Panc1 (cell line): ENCODE measurements around the gene NBR1. TPM values are rescaled to one million over a fixed set of nuclear protein-coding genes. Genes with fewer than 3 reads are reported as not detected.
"Not testable (repeated sequence)": the region's sequence is repeated elsewhere in the genome, so short reads cannot be mapped to it uniquely, and the experiment has no call there.

Experiments
- ATAC-seq: fragments of 200-7000 bp; cut with Tn5 transposase; 2 replicates; pipeline ENCODE4 v1.9.1; 2020; ENCODE audit warnings: mild to moderate bottlenecking, moderate library complexity
- BruUV-seq: library from RNA; stranded (reverse); fragments of 400-500 nt; replicated peaks from 2 replicates; lab custom pipeline; 2021; lab: Mats Ljungman, UMichigan
- CTCF ChIA-PET: fragments of 300-600 bp; sonication (Branson Sonifier 250); formaldehyde crosslinking; loops from one replicate; lab custom pipeline; 2022; ENCODE audit warnings: antibody characterized with exemption; lab: Charles Lee
- POLR2A ChIA-PET: fragments of 300-600 bp; sonication (Branson Sonifier 250); formaldehyde crosslinking; loops from one replicate; lab custom pipeline; 2022; ENCODE audit warnings: antibody characterized with exemption; lab: Charles Lee
- DNase-seq: peaks from one replicate; pipeline ENCODE4 v3.0.0-alpha.2; 2010; ENCODE audit warnings: low read depth, low spot score
- H3K27ac ChIP-seq: 2 replicates; pipeline ENCODE4 v1.5.1; 2011; ENCODE audit warnings: mild to moderate bottlenecking, low read length, inconsistent platforms
- H3K27me3 ChIP-seq: fragments of 200-500 bp; sonication (Bioruptor generic); 2 replicates; pipeline ENCODE4 v1.6.0; 2014; ENCODE audit warnings: low read length, inconsistent platforms; ENCODE audit not compliant: control insufficient read depth, insufficient read depth
- H3K36me3 ChIP-seq: fragments of 200-500 bp; sonication (Bioruptor generic); 2 replicates; pipeline ENCODE4 v1.5.1; 2014; ENCODE audit warnings: inconsistent platforms, mild to moderate bottlenecking, low read length, moderate library complexity; ENCODE audit not compliant: control insufficient read depth, insufficient read depth
- H3K4me1 ChIP-seq: 2 replicates; pipeline ENCODE4 v1.5.1; 2011; ENCODE audit warnings: inconsistent platforms, mild to moderate bottlenecking, low read length, moderate library complexity; ENCODE audit not compliant: control insufficient read depth, insufficient read depth
- H3K4me3 ChIP-seq, 2 experiments: 2 replicates each; pipeline ENCODE4 v1.5.1; 2011 to 2012; ENCODE audit warnings: low read depth in 2 of 2, low read length in 2 of 2, mild to moderate bottlenecking in 2 of 2, inconsistent platforms in 1 of 2, moderate library complexity in 1 of 2
- H3K9me3 ChIP-seq: fragments of 200-500 bp; sonication (Bioruptor generic); 2 replicates; pipeline ENCODE4 v1.5.1; 2014; ENCODE audit warnings: low read depth, mild to moderate bottlenecking, inconsistent platforms, low read length, moderate library complexity; ENCODE audit not compliant: control insufficient read depth, insufficient read depth
- CTCF ChIP-seq: fragments of 450-650 bp; IDR thresholded peaks from 2 replicates; pipeline ENCODE4 v1.5.1; 2017; ENCODE audit warnings: mild to moderate bottlenecking
- POLR2AphosphoS5 ChIP-seq: IDR thresholded peaks from 2 replicates; pipeline ENCODE4 v1.6.1; 2012; ENCODE audit warnings: mild to moderate bottlenecking, low read depth, low read length, moderate library complexity
- REST ChIP-seq, 2 experiments: IDR thresholded peaks; 2 replicates each; pipeline ENCODE4 v1.6.1; 2011 to 2012; ENCODE audit warnings: low read depth in 2 of 2, control low read depth in 1 of 2, low read length in 1 of 2, mild to moderate bottlenecking in 1 of 2, moderate library complexity in 1 of 2; ENCODE audit not compliant: insufficient read depth in 1 of 2
- SIN3A ChIP-seq: IDR thresholded peaks from 2 replicates; pipeline ENCODE4 v1.6.1; 2012; ENCODE audit warnings: low read depth, mild to moderate bottlenecking, low read length, moderate library complexity, borderline replicate concordance; ENCODE audit not compliant: insufficient read depth
- TCF7L2 ChIP-seq: IDR thresholded peaks from 2 replicates; pipeline ENCODE4 v1.6.1; 2011; ENCODE audit warnings: mild to moderate bottlenecking, low read depth, low read length, inconsistent platforms
- in situ Hi-C: cut with HindIII; loops from 2 replicates; pipeline ENCODE4 v1.10.0; 2016; ENCODE audit warnings: low sequenced_read_pairs, low pct_unique_long_range_greater_than_20kb
- intact Hi-C: fragments of 100-400 bp; cut with micrococcal nuclease; formaldehyde crosslinking; loops from one replicate; pipeline ENCODE4 v1.10.0; 2022; ENCODE audit not compliant: unreplicated experiment
- total RNA-seq: library from RNA; stranded (reverse); gene quantifications from one replicate; pipeline ENCODE4 v1.2.1, GENCODE V29; 2021; ENCODE audit not compliant: unreplicated experiment

Gene NBR1
- total RNA-seq, 1 experiment from 2014 or later: 36.6 TPM

- Histone ChIP-seq H3K27me3 (no peaks in the 10 kb centered on the region), H3K4me3 (no peak overlapping the region), H3K4me1 (no peaks in the 10 kb centered on the region), H3K36me3 (0 out of 2 replicates have a peak, but pooled peaks cover 2% of the 10 kb centered on the region), H3K9me3 (no peaks in the 10 kb centered on the region), H3K27ac (no peak overlapping the region)
- TF ChIP-seq POLR2AphosphoS5 (no peak), CTCF (no peak), REST (IDR thresholded peaks at IDR 0.05; ENCODE audit: insufficient read depth in 1 of 2, low read depth in 2 of 2, low read length in 1 of 2) (no peak), SIN3A (no peak), TCF7L2 (no peak)
- CTCF ChIA-PET: no interaction called here
- intact Hi-C loops (no loop called here), in situ Hi-C loops (no loop called here)
- ATAC-seq (no peak), DNase-seq (no peak)
- no TSS peak for BruUV-seq
- POLR2A ChIA-PET: no interaction called here
Measured at GRCh38 chr17:43134774-43135453, 36.1 kb upstream of the NBR1 start.

GRCh38 chr17:43135454-43135819, 35.6 kb upstream of the NBR1 start:
- POLR2A ChIA-PET: no interaction called here
- H3K9me3 ChIP-seq: no peaks in the 10 kb centered on the region
- CTCF ChIA-PET: no interaction called here
- no peak for ATAC-seq
- no peak for DNase-seq
- in situ Hi-C loops (no loop called here), intact Hi-C loops (no loop called here)
- TF ChIP-seq TCF7L2: no peak
- TF ChIP-seq SIN3A: no peak
- no peak for TF ChIP-seq POLR2AphosphoS5
- no peak for TF ChIP-seq REST (IDR thresholded peaks at IDR 0.05; ENCODE audit: insufficient read depth in 1 of 2, low read depth in 2 of 2, low read length in 1 of 2)
- no peak for TF ChIP-seq CTCF
- no peak overlapping the region for H3K27ac ChIP-seq
- BruUV-seq: no TSS peak
- no peaks in the 10 kb centered on the region for H3K4me1 ChIP-seq
- no peaks in the 10 kb centered on the region for H3K27me3 ChIP-seq
- H3K4me3 ChIP-seq: no peak overlapping the region
- H3K36me3 ChIP-seq: 0 out of 2 replicates have a peak, but pooled peaks cover 2% of the 10 kb centered on the region

GRCh38 chr17:43136574-43136973, 34.4 kb upstream of the NBR1 start:
- H3K9me3 ChIP-seq, H3K4me3 ChIP-seq, in situ Hi-C loops, ATAC-seq, CTCF ChIA-PET, H3K27ac ChIP-seq, intact Hi-C loops, H3K27me3 ChIP-seq, DNase-seq, POLR2A ChIA-PET, H3K4me1 ChIP-seq, H3K36me3 ChIP-seq: not testable (repeated sequence)
- TSS peak; percentile 45 for BruUV-seq
